TTC549 (cell line): ENCODE data around the gene NXPE4.
"Not testable (repeated sequence)": the region's sequence is repeated elsewhere in the genome, so short reads cannot be mapped to it uniquely, and the experiment has no call there.

Experiments used
- FAIRE-seq: peaks from 2 replicates; lab custom pipeline; 2012; peaks lifted over from hg19 to GRCh38; lab: Jason Lieb, UNC

NXPE4 gene

GRCh38 chr11:114595571-114595970 is at the start of gene NXPE4:
Gene NXPE4 (minus strand): TSS chr11:114595786. CDS start chr11:114594759, 1,027 bp downstream.
- FAIRE-seq: no peak

DNA sequence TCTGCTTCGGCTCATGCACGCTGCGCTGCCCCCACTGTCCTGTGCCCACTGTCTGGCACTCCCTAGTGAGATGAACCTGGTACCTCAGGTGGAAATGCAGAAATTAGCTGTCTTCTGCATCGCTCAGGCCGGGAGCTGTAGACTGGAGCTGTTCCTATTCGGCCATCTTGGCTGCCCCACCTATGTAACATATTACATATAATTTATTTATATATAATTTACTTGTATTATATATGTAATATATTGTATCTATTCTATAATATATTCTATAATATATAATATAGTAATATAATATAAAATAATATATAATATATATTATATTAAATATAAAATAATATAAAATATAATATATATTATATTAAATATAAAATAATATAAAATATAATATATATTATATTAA is 43.9 kb upstream of the NXPE4 start:
- not testable (repeated sequence) for FAIRE-seq

DNA sequence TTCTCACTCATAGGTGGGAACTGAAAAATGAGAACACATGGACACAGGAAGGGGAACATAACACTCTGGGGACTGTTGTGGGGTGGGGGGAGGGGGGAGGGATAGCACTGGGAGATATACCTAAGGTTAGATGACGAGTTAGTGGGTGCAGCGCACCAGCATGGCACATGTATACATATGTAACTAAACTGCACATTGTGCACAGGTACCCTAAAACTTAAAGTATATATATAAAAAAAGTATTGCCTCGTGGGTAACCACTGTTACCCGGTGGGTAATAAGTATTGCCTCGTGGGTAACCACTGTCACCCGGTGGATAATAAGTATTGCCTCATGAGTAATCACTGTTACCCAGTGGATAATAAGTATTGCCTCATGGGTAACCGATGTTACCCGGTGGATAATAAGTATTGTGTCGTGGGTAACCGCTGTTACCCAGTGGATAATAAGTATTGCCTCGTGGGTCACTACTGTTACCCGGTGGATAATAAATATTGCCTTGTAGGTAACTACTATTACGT is 35.9 kb upstream of the NXPE4 start:
- FAIRE-seq: not testable (repeated sequence)

DNA sequence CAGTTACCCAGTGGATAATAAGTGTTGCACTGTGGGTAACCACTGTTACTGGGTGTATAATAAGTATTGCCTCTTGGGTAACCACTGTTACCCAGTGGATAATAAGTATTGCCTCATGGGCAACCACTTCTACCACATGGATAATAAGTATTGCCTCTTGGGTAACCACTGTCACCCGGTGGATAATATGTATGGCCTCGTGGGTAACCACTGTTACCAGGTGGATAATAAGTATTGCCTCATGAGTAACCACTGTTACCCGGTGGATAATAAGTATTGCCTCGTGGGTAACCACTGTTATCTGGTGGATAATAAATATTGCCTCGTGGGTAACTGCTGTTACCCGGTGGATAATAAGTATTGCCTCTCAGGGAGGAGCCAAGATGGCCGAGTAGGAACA is 29.7 kb upstream of the NXPE4 start:
- no peak for FAIRE-seq

DNA sequence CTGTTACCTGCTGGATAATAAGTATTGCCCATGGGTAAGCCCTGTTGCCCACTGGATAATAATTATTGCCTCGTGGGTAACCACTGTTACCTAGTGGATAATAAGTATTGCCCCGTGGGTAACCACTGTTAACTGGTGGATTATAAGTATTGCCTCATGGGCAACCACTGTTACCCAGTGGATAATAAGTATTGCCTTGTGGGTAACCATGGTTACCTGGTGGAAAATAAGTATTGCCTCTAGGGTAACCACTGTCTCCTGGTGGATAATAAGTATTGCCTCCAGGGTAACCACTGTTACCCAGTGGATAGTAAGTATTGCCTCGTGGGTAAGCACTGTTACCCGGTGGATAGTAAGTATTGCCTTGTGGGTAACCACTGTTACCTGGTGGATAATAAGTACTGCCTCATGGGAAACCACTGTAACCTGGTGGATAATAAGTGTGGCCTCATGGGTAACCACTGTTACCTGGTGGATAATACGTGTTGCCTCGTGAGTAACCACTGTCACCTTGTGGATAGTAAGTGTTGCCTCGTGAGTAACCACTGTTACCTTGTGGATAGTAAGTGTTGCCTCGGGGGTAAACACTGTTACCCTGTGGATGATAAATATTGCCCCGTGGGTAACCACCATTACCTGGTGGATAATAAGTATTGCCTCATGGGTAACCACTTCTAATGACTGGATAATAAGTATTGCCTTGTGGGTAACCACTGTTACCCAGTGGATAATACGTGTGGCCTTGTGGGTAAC is 29.0 kb upstream of the NXPE4 start:
- FAIRE-seq: no peak

DNA sequence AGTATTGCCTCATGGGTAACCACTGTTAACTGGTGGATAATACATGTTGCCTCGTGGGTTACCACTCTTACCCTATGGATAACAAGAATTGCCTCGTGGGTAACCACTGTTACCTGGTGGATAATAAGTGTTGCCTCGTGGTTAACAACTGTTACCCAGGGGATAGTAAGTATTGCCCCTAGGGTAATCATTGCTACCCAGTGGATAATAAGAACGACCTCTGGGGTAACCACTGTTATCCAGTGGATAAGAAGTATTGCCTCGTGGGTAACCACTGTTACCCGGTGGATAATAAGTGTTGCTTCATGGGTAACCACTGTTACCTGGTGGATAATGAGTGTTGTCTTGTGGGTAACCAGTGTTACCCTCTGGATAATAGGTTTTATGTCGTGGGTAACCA is 28.1 kb upstream of the NXPE4 start:
- FAIRE-seq: no peak

- no peak for FAIRE-seq
These were observed 27.3 kb upstream of the NXPE4 start for GRCh38 chr11:114622858-114623257.

- FAIRE-seq: no peak
These were observed 26.6 kb upstream of the NXPE4 start for GRCh38 chr11:114621950-114622809.

GRCh38 chr11:114621072-114621471 is 25.5 kb upstream of the NXPE4 start:
- no peak for FAIRE-seq

GRCh38 chr11:114619659-114620173 is 24.1 kb upstream of the NXPE4 start:
- FAIRE-seq: no peak

DNA sequence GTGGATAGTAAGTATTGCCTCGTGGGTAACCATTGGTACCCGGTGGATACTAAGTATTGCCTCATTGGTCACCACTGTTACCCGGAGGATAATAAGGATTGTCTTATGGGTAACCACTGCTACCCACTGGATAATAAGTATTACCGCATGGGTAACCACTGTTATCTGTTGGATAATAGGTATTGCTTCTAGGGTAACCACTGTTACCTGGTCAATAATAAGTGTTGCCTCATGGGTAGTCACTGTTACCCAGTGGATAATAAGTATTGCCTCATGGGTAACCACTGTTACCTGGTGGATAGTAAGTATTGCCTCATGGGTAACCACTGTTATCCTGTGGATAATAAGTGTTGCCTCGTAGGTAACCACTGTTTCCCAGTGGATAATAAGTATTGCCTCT is 22.6 kb upstream of the NXPE4 start:
- no peak for FAIRE-seq

DNA sequence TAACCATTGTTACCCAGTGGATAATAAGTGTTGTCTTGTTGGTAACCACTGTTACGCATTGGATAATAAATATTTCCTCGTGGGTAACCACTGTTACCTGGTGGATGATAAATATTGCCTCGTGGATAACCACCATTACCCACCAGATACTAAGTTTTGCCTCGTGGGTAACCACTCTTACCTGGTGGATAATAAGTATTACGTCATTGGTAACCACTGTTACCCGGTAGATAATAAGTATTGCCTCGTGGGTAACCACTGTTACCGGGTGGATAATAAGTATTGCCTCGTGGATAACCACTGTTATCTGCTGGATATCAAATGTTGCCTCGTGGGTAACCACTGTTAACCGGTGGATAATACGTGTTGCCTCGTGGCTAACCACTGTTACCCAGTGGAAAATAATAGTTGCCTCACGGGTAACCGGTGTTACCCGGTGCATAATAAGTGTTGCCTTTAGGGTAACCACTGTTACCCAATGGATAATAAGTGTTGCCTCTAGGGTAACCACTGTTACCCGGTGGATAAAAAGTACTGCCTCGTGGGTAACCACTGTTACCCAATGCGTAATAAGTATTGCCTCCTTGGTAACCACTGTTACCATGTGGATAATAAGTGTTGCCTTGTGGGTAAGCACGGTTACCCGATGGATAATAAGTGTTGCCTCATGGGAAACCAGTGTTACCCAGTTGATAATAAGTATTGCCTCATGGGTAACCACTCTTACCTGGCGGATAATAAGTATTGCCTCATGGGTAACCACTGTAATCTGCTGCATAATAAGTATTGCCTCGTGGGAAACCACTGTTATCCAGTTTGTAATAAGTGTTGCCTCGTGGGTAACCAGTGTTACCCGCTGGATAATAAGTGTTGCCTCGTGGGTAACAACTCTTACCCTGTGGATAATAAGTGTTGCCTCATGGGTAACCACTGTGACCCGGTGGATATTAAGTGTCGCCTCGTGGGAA is 21.9 kb upstream of the NXPE4 start:
- FAIRE-seq: no peak

DNA sequence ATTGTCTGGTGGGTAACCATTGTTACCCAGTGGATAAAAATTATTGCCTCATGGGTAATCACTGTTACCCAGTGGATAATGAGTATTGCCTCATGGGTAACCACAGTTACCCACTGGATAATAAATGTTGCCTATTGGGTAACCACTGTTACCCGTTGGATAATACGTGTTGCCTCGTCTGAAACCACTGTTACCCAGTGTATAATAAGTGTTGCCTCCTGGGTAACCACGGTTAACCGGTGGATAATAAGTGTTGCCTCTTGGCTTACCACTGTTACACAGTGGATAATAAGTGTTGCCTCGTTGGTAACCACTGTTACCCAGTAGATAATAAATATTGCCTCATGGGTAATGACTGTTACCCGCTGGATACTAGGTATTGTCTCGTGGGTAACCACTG is 20.9 kb upstream of the NXPE4 start:
- FAIRE-seq: no peak

DNA sequence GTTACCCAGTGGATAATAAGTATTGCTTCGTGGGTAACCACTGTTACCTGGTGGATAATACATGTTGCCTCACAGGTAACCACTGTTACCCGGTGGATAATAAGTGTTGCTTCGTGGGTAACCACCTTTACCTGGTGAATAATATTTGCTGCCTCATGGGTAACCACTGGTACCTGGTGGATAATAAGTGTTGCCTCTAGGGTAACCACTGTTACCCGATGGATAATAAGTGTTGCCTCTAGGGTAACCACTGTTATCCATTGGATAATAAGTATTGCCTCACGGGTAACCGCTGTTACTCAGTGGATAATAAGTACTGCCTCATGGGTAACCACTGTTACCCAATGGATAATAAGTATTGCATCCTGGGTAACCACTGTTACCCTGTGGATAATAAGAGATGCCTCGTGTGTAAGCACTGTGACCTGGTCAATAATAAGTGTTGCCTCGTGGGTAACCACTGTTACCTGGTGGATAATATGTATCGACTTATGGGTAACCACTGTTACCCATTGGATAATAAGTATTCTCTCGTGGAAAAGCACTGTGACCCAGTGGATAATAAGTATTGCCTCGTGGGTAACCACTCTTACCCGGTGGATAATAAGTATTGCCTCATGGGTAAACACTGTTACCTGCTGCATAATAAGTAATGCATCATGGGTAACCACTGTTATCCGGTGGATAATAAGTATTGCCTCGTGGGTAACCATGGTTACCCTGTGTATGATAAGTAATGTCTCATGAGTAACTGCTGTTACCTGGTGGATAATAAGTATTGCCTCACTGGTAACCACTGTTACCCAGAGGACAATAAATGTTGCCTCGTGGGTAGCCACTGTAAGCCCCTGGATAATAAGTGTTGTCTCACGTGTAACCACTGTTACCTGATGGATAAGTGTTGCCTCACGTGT is 20.1 kb upstream of the NXPE4 start:
- FAIRE-seq: no peak

DNA sequence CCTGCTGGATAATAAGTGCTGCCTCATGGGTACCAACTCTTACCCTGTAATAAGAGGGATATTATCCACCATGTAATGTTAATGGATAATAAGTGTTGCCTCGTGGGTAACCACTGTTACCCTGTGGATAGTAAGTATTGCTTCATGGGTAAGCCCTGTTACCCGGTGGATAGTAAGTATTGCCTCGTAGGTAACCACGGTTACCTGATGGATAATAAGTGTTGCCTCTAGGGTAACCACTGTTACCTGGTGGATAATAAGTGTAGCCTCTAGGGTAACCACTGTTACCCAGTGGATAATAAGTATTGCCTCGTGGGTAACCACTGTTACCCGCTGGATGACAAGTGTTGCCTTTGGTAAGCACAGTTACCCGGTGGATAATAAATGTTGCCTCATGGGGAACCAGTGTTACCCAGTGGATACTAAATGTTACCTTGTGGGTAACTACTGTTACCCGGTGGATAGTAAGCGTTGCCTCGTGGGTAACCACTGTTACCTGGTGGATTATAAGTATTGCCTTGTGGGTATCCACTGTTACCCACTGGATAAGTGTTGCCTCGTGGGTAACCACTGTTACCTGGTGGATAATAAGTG is 18.6 kb upstream of the NXPE4 start:
- FAIRE-seq: no peak

- not testable (repeated sequence) for FAIRE-seq
These were observed 17.5 kb upstream of the NXPE4 start for GRCh38 chr11:114613094-114613493.

GRCh38 chr11:114612686-114613085 is 17.1 kb upstream of the NXPE4 start:
- no peak for FAIRE-seq

DNA sequence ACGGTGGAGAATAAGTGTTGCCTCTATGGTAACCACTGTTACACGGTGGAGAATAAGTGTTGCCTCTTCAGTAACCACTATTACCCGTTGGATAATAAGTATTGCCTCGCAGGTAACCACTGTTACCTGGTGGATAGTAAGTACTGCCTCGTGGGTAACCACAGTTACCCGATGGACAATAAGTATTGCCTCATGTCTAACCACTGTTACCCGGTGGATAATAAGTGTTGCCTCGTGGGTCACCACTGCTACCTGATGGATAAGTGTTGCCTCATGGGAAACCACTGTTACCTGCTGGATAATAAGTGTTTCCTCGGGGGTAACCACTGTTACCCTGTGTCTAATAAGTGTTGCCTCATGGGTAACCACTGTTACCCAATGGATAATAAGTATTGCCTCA is 16.6 kb upstream of the NXPE4 start:
- FAIRE-seq: not testable (repeated sequence)

DNA sequence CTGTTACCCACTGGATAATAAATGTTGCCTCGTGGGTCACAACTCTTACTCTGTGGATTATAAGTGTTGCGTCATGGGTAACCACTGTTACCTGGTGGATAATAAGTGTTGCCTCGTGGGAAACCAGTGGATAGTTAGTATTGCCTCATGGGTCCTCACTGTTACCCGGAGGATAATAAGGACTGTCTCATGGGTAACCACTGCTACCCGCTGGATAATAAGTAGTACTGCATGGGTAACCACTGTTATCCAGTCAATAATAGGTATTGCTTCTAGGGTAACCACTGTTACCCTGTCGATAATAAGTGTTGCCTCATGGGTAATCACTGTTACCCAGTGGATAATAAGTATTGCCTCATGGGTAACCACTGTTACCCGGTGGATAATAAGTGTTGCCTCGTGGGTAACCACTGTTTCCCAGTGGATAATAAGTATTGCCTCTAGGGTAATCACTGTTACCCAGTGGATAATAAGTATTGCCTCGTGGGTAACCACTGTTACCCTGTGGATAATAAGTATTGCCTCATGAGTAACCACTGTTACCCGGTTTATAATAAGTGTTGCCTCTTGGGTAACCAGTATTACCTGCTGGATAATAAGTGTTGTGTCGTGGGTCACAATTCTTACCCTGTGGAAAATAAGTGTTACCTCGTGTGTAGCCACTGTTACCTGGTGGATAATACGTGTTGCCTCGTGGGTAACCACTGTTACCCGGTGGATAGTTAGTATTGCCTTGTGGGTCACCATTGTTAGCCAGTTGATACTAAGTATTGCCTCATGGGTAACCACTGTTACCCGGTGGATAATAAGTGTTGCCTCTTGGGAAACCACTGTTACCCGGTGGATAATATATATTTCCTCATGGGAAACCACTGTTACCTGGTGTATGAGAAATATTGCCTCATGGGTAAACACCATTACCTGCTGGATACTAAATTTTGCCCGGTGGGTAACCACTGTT is 15.7 kb upstream of the NXPE4 start:
- FAIRE-seq: no peak
